GM21576 (cell line): Measurements from ENCODE around the gene TBC1D22B.
"Not testable (repeated sequence)": the region's sequence is repeated elsewhere in the genome, so short reads cannot be mapped to it uniquely, and the experiment has no call there.

Source experiments
- ATAC-seq: cut with Tn5 transposase; IDR thresholded peaks from one replicate; pipeline ENCODE4 v1.9.1; 2021; ENCODE audit warnings: mild to moderate bottlenecking, moderate library complexity; ENCODE audit not compliant: unreplicated experiment

The TBC1D22B gene

GRCh38 chr6:37299990-37300389, 42.4 kb downstream of the TBC1D22B start:
- ATAC-seq, result no peak

GRCh38 chr6:37302086-37302686, 44.6 kb downstream of the TBC1D22B start:
- ATAC-seq, result no peak

- ATAC-seq, result no peak
Observed at GRCh38 chr6:37303091-37303660, 45.6 kb downstream of the TBC1D22B start.

GRCh38 chr6:37303891-37304503, 46.4 kb downstream of the TBC1D22B start:
- no peak for ATAC-seq

- no peak for ATAC-seq
Observed at GRCh38 chr6:37304766-37305165, 47.2 kb downstream of the TBC1D22B start.

- no peak for ATAC-seq
Observed at GRCh38 chr6:37305841-37306425, 48.4 kb downstream of the TBC1D22B start.

GRCh38 chr6:37306624-37307222, 49.2 kb downstream of the TBC1D22B start:
- no peak for ATAC-seq

- not testable (repeated sequence) for ATAC-seq
Observed at GRCh38 chr6:37307484-37307883, 49.9 kb downstream of the TBC1D22B start.

- no peak for ATAC-seq
Observed at GRCh38 chr6:37308069-37308815, 50.7 kb downstream of the TBC1D22B start.

GRCh38 chr6:37309046-37309445, 51.5 kb downstream of the TBC1D22B start:
- ATAC-seq, result no peak

GRCh38 chr6:37309692-37310091, 52.1 kb downstream of the TBC1D22B start:
- no peak for ATAC-seq

- ATAC-seq, result no peak
Observed at GRCh38 chr6:37310966-37311365, 53.4 kb downstream of the TBC1D22B start.

- ATAC-seq, result no peak
Observed at GRCh38 chr6:37311741-37312473, 54.3 kb downstream of the TBC1D22B start.

- no peak for ATAC-seq
Observed at GRCh38 chr6:37313723-37314486, 56.3 kb downstream of the TBC1D22B start.

- ATAC-seq, result no peak
Observed at GRCh38 chr6:37314487-37315156, 57.0 kb downstream of the TBC1D22B start.

- ATAC-seq, result no peak
Observed at GRCh38 chr6:37315157-37315515, 57.6 kb downstream of the TBC1D22B start.

- ATAC-seq, result no peak
Observed at GRCh38 chr6:37316071-37316470, 58.5 kb downstream of the TBC1D22B start.

- no peak for ATAC-seq
Observed at GRCh38 chr6:37317312-37318038, 59.9 kb downstream of the TBC1D22B start.
